Activated CD4-positive, alpha-beta T cell treated with anti-CD3 and anti-CD28 coated beads, Interleukin-2, amount 50 U/mL, for 48 hours (primary cell): Measurements from ENCODE around the gene PREX1.
"Not testable (repeated sequence)": the region's sequence is repeated elsewhere in the genome, so short reads cannot be mapped to it uniquely, and the experiment has no call there.

Experiments used
- DNase-seq, 2 experiments: peaks; one replicate each; pipeline ENCODE4 v3.0.0-alpha.2; 2020

PREX1 gene

GRCh38 chr20:48827855-48828733, at the start of gene PREX1:
Gene PREX1, minus strand, starts transcription at chr20:48827999. Its CDS starts 139 bp downstream, at chr20:48827860.
- DNase-seq = peak; percentile 78 to 80

GRCh38 chr20:48877304-48877703, 49.5 kb upstream of the PREX1 start:
- no peak for DNase-seq

- no peak for DNase-seq
These were observed 48.1 kb upstream of the PREX1 start for GRCh38 chr20:48875914-48876240.

GRCh38 chr20:48875233-48875913, 47.6 kb upstream of the PREX1 start:
- no peak for DNase-seq

GRCh38 chr20:48869442-48869841, 41.6 kb upstream of the PREX1 start:
- DNase-seq = not testable (repeated sequence)

- DNase-seq = no peak
These were observed 39.1 kb upstream of the PREX1 start for GRCh38 chr20:48866936-48867335.

- DNase-seq = no peak
These were observed 37.0 kb upstream of the PREX1 start for GRCh38 chr20:48864738-48865318.

GRCh38 chr20:48864254-48864653, 36.5 kb upstream of the PREX1 start:
- DNase-seq = no peak

GRCh38 chr20:48862279-48862678, 34.5 kb upstream of the PREX1 start:
- no peak for DNase-seq

GRCh38 chr20:48861444-48861843, 33.6 kb upstream of the PREX1 start:
- no peak for DNase-seq

- DNase-seq = no peak
These were observed 30.4 kb upstream of the PREX1 start for GRCh38 chr20:48858075-48858790.

- DNase-seq = no peak
These were observed 28.3 kb upstream of the PREX1 start for GRCh38 chr20:48856130-48856529.

- no peak for DNase-seq
These were observed 27.2 kb upstream of the PREX1 start for GRCh38 chr20:48855046-48855445.

- no peak for DNase-seq
These were observed 24.8 kb upstream of the PREX1 start for GRCh38 chr20:48852609-48853008.

- DNase-seq = no peak
These were observed 23.8 kb upstream of the PREX1 start for GRCh38 chr20:48851579-48851978.

- DNase-seq = no peak
These were observed 23.1 kb upstream of the PREX1 start for GRCh38 chr20:48850977-48851299.

GRCh38 chr20:48850257-48850976, 22.6 kb upstream of the PREX1 start:
- no peak for DNase-seq

GRCh38 chr20:48849779-48850178, 22.0 kb upstream of the PREX1 start:
- no peak for DNase-seq

- no peak for DNase-seq
These were observed 21.5 kb upstream of the PREX1 start for GRCh38 chr20:48849299-48849698.

GRCh38 chr20:48847498-48848205, 19.9 kb upstream of the PREX1 start:
- no peak for DNase-seq

- peak; percentile 63 to 77 for DNase-seq
These were observed 19.0 kb upstream of the PREX1 start for GRCh38 chr20:48846516-48847492.
